DMS79 (cell line): ENCODE measurements around the gene F12.
"Not testable (repeated sequence)": the region's sequence is repeated elsewhere in the genome, so short reads cannot be mapped to it uniquely, and the experiment has no call there.

Experiments
- DNase-seq: peaks from one replicate; lab custom pipeline; 2025; lab: John Stamatoyannopoulos, UW

The F12 gene

GRCh38 chr5:177432143-177432838, 22.9 kb upstream of the F12 start:
- DNase-seq = no peak

GRCh38 chr5:177431317-177432142, 22.2 kb upstream of the F12 start:
- no peak for DNase-seq

GRCh38 chr5:177430972-177431316, 21.6 kb upstream of the F12 start:
- no peak for DNase-seq

- DNase-seq = no peak
These were observed 21.0 kb upstream of the F12 start for GRCh38 chr5:177430140-177430951.

GRCh38 chr5:177429248-177430040, 20.1 kb upstream of the F12 start:
- DNase-seq = no peak

- DNase-seq = no peak
These were observed 19.3 kb upstream of the F12 start for GRCh38 chr5:177428574-177429217.

- no peak for DNase-seq
These were observed 18.7 kb upstream of the F12 start for GRCh38 chr5:177427919-177428573.

GRCh38 chr5:177427211-177427822, 18.0 kb upstream of the F12 start:
- DNase-seq = no peak

- DNase-seq = no peak
These were observed 17.3 kb upstream of the F12 start, which contains the start of gene GRK6 for GRCh38 chr5:177426566-177427210. Gene GRK6 (plus strand): TSS chr5:177426676. CDS start chr5:177426846, 170 bp downstream.

- DNase-seq = peak; percentile 96
These were observed 16.6 kb upstream of the F12 start for GRCh38 chr5:177425801-177426565.

- no peak for DNase-seq
These were observed 15.9 kb upstream of the F12 start for GRCh38 chr5:177425196-177425800.

- no peak for DNase-seq
These were observed 14.3 kb upstream of the F12 start for GRCh38 chr5:177423671-177424070.

- no peak for DNase-seq
These were observed 11.9 kb upstream of the F12 start for GRCh38 chr5:177421062-177421798.

- not testable (repeated sequence) for DNase-seq
These were observed 11.1 kb upstream of the F12 start for GRCh38 chr5:177420472-177420871.

- DNase-seq = no peak
These were observed 9.7 kb upstream of the F12 start for GRCh38 chr5:177419046-177419445.

GRCh38 chr5:177417081-177417480, 7.7 kb upstream of the F12 start:
- not testable (repeated sequence) for DNase-seq

GRCh38 chr5:177414481-177414880, 5.1 kb upstream of the F12 start:
- no peak for DNase-seq
